OCI-LY3 (cell line): ENCODE data around the gene CTNND1.

Source experiments
- EZH2phosphoT487 ChIP-seq: fragments of 200-600 bp; shearing (Covaris generic); IDR thresholded peaks from 2 replicates; pipeline ENCODE4 v1.6.1; 2018; ENCODE audit warnings: antibody characterized with exemption, mixed run types, low read depth
- TF ChIP-seq, protein P1 (sequence below): fragments of 200-600, 300-600 bp; sonication (generic); IDR thresholded peaks from 2 replicates; pipeline ENCODE4 v1.5.1; 2014; ENCODE audit warnings: antibody characterized with exemption, low read length, low read depth

- TF ChIP-seq, protein P1, sequence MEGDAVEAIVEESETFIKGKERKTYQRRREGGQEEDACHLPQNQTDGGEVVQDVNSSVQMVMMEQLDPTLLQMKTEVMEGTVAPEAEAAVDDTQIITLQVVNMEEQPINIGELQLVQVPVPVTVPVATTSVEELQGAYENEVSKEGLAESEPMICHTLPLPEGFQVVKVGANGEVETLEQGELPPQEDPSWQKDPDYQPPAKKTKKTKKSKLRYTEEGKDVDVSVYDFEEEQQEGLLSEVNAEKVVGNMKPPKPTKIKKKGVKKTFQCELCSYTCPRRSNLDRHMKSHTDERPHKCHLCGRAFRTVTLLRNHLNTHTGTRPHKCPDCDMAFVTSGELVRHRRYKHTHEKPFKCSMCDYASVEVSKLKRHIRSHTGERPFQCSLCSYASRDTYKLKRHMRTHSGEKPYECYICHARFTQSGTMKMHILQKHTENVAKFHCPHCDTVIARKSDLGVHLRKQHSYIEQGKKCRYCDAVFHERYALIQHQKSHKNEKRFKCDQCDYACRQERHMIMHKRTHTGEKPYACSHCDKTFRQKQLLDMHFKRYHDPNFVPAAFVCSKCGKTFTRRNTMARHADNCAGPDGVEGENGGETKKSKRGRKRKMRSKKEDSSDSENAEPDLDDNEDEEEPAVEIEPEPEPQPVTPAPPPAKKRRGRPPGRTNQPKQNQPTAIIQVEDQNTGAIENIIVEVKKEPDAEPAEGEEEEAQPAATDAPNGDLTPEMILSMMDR = no peak
- no peak for TF ChIP-seq EZH2phosphoT487
Measured at GRCh38 chr11:57804466-57804865, 42.9 kb downstream of the CTNND1 start.
